B cell (primary cell): ENCODE measurements around the gene MPPED2. TPM values are rescaled to one million over a fixed set of nuclear protein-coding genes. Genes with fewer than 3 reads are reported as not detected.

Experiments used
- ATAC-seq: fragments of 200-7000 bp; cut with Tn5 transposase; one replicate; pipeline ENCODE4 v1.10.0; 2021; ENCODE audit warnings: low read depth, mild to moderate bottlenecking, moderate number of reproducible peaks, moderate library complexity
- CTCF ChIA-PET: fragments of 350-600 bp; sonication (Branson Sonifier 250); formaldehyde crosslinking; loops from one replicate; lab custom pipeline; 2021; ENCODE audit warnings: antibody characterized with exemption, inconsistent platforms; lab: Charles Lee
- POLR2A ChIA-PET: fragments of 350-600 bp; sonication (Branson Sonifier 250); formaldehyde crosslinking; loops from one replicate; lab custom pipeline; 2021; ENCODE audit warnings: antibody characterized with exemption; lab: Charles Lee
- DNase-seq: peaks from one replicate; pipeline ENCODE4 v3.0.0; 2013
- H2AFZ ChIP-seq: 2 replicates; pipeline ENCODE4 v1.6.1; 2012; ENCODE audit warnings: mild to moderate bottlenecking, low read depth, low read length; ENCODE audit not compliant: insufficient read depth, poor library complexity, severe bottlenecking
- H3K27ac ChIP-seq, 2 donors: 1 replicate in 1 of 2; 2 replicates in 1 of 2; pipeline ENCODE4 v1.5.1; 2012 to 2013; ENCODE audit warnings: low read length in 2 of 2, mild to moderate bottlenecking in 2 of 2, moderate library complexity in 1 of 2
- H3K27me3 ChIP-seq, 4 experiments: fragments of 200-600 bp in 1 of 4; sonication (generic) in 1 of 4; replicated peaks in 1 of 4; 1 replicate in 2 of 4; 2 replicates in 2 of 4; pipeline versions ENCODE4 v1.6.1 to v1.7.0; 2013 to 2016; ENCODE audit warnings: low read length in 3 of 4, mild to moderate bottlenecking in 2 of 4, mixed read lengths in 1 of 4, moderate library complexity in 1 of 4; ENCODE audit not compliant: insufficient read depth in 4 of 4, control insufficient read depth in 3 of 4; ENCODE audit errors: control extremely low read depth in 1 of 4
- H3K36me3 ChIP-seq, 2 experiments: replicated peaks in 1 of 2; 1 replicate in 1 of 2; 2 replicates in 1 of 2; pipeline versions ENCODE4 v1.6.1 to v1.7.1; 2013; ENCODE audit warnings: low read length in 1 of 2; ENCODE audit not compliant: insufficient read depth in 2 of 2, control insufficient read depth in 1 of 2; ENCODE audit errors: control extremely low read depth in 1 of 2, extremely low read depth in 1 of 2
- H3K4me1 ChIP-seq, 2 donors: fragments of 200-600 bp in 1 of 2; sonication (generic) in 1 of 2; 1 replicate in 1 of 2; 2 replicates in 1 of 2; pipeline versions ENCODE4 v1.5.1 to v1.6.1; 2013 to 2017; ENCODE audit warnings: low read length in 2 of 2; ENCODE audit not compliant: control insufficient read depth in 2 of 2, insufficient read depth in 2 of 2
- H3K4me2 ChIP-seq: replicated peaks from 2 replicates; pipeline ENCODE3; 2012; ENCODE audit warnings: mild to moderate bottlenecking, low read depth, low read length; ENCODE audit not compliant: poor library complexity, severe bottlenecking
- H3K4me3 ChIP-seq, 5 experiments: fragments of 200-600 bp in 1 of 5; sonication (generic) in 1 of 5; 1 replicate in 3 of 5; 2 replicates in 2 of 5; pipeline versions ENCODE4 v1.5.1 to v1.7.0; 2011 to 2016; ENCODE audit warnings: low read length in 4 of 5, mild to moderate bottlenecking in 4 of 5, low read depth in 2 of 5, control low read depth in 1 of 5, moderate library complexity in 1 of 5; ENCODE audit not compliant: insufficient read depth in 1 of 5; ENCODE audit errors: control extremely low read depth in 1 of 5, extremely low read depth in 1 of 5
- H3K79me2 ChIP-seq: fragments of 200-600 bp; sonication (generic); one replicate; pipeline ENCODE4 v1.6.0; 2016; ENCODE audit warnings: low read length; ENCODE audit not compliant: control insufficient read depth, insufficient read depth
- H3K9ac ChIP-seq: fragments of 200-600 bp; sonication (generic); 2 replicates; pipeline ENCODE4 v1.6.1; 2017; ENCODE audit warnings: mild to moderate bottlenecking, low read length, moderate library complexity
- H3K9me3 ChIP-seq, 3 donors: one replicate each; pipeline versions ENCODE4 v1.6.1 to v1.7.1; 2013; ENCODE audit warnings: low read length in 2 of 3; ENCODE audit not compliant: control insufficient read depth in 2 of 3, insufficient read depth in 1 of 3; ENCODE audit errors: control extremely low read depth in 1 of 3
- H4K20me1 ChIP-seq: 2 replicates; pipeline ENCODE4 v1.6.0; 2012; ENCODE audit warnings: mild to moderate bottlenecking, low read length; ENCODE audit not compliant: insufficient read depth, control insufficient read depth, poor library complexity, severe bottlenecking
- H3K27ac Mint-ChIP-seq: one replicate; pipeline ENCODE4 v1.8.0; 2021; ENCODE audit warnings: mixed read lengths
- H3K27me3 Mint-ChIP-seq: one replicate; pipeline ENCODE4 v1.8.0; 2021; ENCODE audit warnings: mixed read lengths
- H3K4me1 Mint-ChIP-seq: one replicate; pipeline ENCODE4 v1.8.0; 2021; ENCODE audit warnings: mixed read lengths
- H3K4me3 Mint-ChIP-seq: one replicate; pipeline ENCODE4 v1.8.0; 2021; ENCODE audit warnings: mixed read lengths
- H3K9me3 Mint-ChIP-seq: one replicate; pipeline ENCODE4 v1.8.0; 2022; ENCODE audit warnings: mixed read lengths; ENCODE audit not compliant: insufficient read depth
- EZH2 ChIP-seq: IDR thresholded peaks from 2 replicates; pipeline ENCODE4 v1.6.1; 2012; ENCODE audit warnings: borderline replicate concordance, low read depth, mild to moderate bottlenecking, moderate library complexity, low read length; ENCODE audit not compliant: insufficient read depth, poor library complexity, severe bottlenecking
- WGBS: methylation state at CpG from one replicate; pipeline ENCODE4 v1.1.5; 2013; ENCODE audit warnings: missing lambda C conversion rate; ENCODE audit not compliant: insufficient coverage; 5-methylcytosine and 5-hydroxymethylcytosine counted together
- intact Hi-C: fragments of 100-400 bp; cut with micrococcal nuclease; formaldehyde crosslinking; loops from one replicate; pipeline ENCODE4 v1.10.0; 2022
- polyA plus RNA-seq: library from polyadenylated mRNA; depleted of rRNA; stranded (reverse); fragments of >200 nt; gene quantifications from 2 replicates; pipeline ENCODE4 v1.2.3, GENCODE V29; 2012
- total RNA-seq, 2 donors: library from RNA; stranded (reverse); fragments of 120-200 nt in 1 of 2; gene quantifications; 1 replicate in 1 of 2; 2 replicates in 1 of 2; pipeline versions ENCODE4 v1.2.3 to v1.2.4, GENCODE V29; 2013 to 2022
- TF ChIP-seq, protein P1 (sequence below): fragments of 200-600 bp; IDR thresholded peaks from one replicate; pipeline ENCODE4 v1.8.0; 2022; ENCODE audit warnings: antibody characterized with exemption, mild to moderate bottlenecking

MPPED2 gene
- total and polyA plus RNA-seq, 2 donors (not counting 1 experiment from before 2014, with no cell fraction given): 0.70 to 1.1 TPM

GRCh38 chr11:30485222-30485621 lies 100.9 kb downstream of the MPPED2 start:
- intact Hi-C loops: no loop called here
- CTCF ChIA-PET: no interaction called here
- Histone ChIP-seq H3K4me2 (no peak overlapping the region), H3K9ac (no peak overlapping the region), H2AFZ (no peak overlapping the region), H3K27ac (no peak overlapping the region), H4K20me1 (no peaks in the 10 kb centered on the region), H3K27me3 (no peaks in the 10 kb centered on the region), H3K4me3 (no peak overlapping the region), H3K4me1 (no peaks in the 10 kb centered on the region), H3K36me3 (no peaks in the 10 kb centered on the region), H3K79me2 (no peaks in the 10 kb centered on the region), H3K9me3 (peaks cover 0 to 1% (median 0%) of the 10 kb centered on the region in 3 donors)
- POLR2A ChIA-PET: no interaction called here
- no peaks in the 10 kb centered on the region for H3K9me3 Mint-ChIP-seq
- TF ChIP-seq EZH2: no peak
- TF ChIP-seq, protein P1, sequence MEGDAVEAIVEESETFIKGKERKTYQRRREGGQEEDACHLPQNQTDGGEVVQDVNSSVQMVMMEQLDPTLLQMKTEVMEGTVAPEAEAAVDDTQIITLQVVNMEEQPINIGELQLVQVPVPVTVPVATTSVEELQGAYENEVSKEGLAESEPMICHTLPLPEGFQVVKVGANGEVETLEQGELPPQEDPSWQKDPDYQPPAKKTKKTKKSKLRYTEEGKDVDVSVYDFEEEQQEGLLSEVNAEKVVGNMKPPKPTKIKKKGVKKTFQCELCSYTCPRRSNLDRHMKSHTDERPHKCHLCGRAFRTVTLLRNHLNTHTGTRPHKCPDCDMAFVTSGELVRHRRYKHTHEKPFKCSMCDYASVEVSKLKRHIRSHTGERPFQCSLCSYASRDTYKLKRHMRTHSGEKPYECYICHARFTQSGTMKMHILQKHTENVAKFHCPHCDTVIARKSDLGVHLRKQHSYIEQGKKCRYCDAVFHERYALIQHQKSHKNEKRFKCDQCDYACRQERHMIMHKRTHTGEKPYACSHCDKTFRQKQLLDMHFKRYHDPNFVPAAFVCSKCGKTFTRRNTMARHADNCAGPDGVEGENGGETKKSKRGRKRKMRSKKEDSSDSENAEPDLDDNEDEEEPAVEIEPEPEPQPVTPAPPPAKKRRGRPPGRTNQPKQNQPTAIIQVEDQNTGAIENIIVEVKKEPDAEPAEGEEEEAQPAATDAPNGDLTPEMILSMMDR: no peak
- peaks cover 7% of the 10 kb centered on the region for H3K27me3 Mint-ChIP-seq
- DNase-seq: no peak
- no peak overlapping the region for H3K27ac Mint-ChIP-seq
- no peaks in the 10 kb centered on the region for H3K4me1 Mint-ChIP-seq
- WGBS: no CpG with 5 or more reads among the region's 3 CpGs
- no peak for ATAC-seq
- H3K4me3 Mint-ChIP-seq: no peak overlapping the region

- no CpG with 5 or more reads among the region's 3 CpGs for WGBS
- peaks cover 0 to 1% (median 0%) of the 10 kb centered on the region in 3 donors for H3K9me3 ChIP-seq
- H3K4me1 ChIP-seq: no peaks in the 10 kb centered on the region
- intact Hi-C loops: no loop called here
- H2AFZ ChIP-seq: no peak overlapping the region
- H3K4me3 ChIP-seq: no peak overlapping the region
- H3K4me2 ChIP-seq: no peak overlapping the region
- ATAC-seq (no peak), DNase-seq (no peak)
- Mint-ChIP-seq H3K4me1 (no peaks in the 10 kb centered on the region), H3K9me3 (no peaks in the 10 kb centered on the region), H3K4me3 (no peak overlapping the region), H3K27ac (no peak overlapping the region), H3K27me3 (peaks cover 12% of the 10 kb centered on the region)
- H3K27me3 ChIP-seq: no peaks in the 10 kb centered on the region
- H3K36me3 ChIP-seq: no peaks in the 10 kb centered on the region
- H3K79me2 ChIP-seq: no peaks in the 10 kb centered on the region
- ChIA-PET CTCF (no interaction called here), POLR2A (no interaction called here)
- no peak overlapping the region for H3K27ac ChIP-seq
- TF ChIP-seq, protein P1: no peak
- no peak for TF ChIP-seq EZH2
- no peaks in the 10 kb centered on the region for H4K20me1 ChIP-seq
- H3K9ac ChIP-seq: no peak overlapping the region
Measured at GRCh38 chr11:30483056-30483455, 103.1 kb downstream of the MPPED2 start.
